Measurements from ENCODE around the gene DMC1. TPM values are rescaled to one million over a fixed set of nuclear protein-coding genes. Genes with fewer than 3 reads are reported as not detected.

DMC1 gene
- total and polyA plus RNA-seq, 9 of the 15 experiments (the other 6 are each of a cell fraction or from before 2014, with no cell fraction given): 5.5 to 55.5 (median 9.8) TPM

DNA sequence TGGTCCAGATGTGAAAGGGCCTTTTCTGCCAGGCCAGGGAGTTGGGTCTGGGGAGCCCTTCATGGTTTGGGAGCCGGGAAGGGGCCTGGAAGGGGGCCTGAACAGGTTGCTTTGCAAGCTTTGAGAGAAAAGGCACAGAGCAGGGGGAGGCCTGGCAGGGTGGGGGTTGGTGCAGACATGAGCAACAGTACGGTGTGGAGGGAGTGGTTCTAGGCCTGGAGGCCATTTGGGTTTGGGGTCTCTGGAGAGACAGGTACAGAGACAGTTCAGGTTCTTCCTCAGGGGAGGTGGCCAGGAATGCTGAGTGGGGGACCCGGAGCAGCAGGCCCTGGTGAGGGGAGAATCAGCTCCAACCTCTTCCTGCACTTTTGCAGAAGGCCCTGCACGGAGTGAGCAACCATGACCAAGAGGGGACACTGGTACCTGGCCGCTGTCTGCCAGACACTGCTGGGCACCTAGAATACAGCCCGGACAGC lies 100.6 kb downstream of the DMC1 start (continued):
- TF ChIP-seq CBFB (CRISPR knock-in tag; IDR thresholded peaks at IDR 0.05) (no peak), HIVEP1 (CRISPR knock-in tag; IDR thresholded peaks at IDR 0.05) (no peak), ZNF551 (CRISPR knock-in tag; IDR thresholded peaks at IDR 0.05) (no peak)
- TF ChIP-seq, protein P1, sequence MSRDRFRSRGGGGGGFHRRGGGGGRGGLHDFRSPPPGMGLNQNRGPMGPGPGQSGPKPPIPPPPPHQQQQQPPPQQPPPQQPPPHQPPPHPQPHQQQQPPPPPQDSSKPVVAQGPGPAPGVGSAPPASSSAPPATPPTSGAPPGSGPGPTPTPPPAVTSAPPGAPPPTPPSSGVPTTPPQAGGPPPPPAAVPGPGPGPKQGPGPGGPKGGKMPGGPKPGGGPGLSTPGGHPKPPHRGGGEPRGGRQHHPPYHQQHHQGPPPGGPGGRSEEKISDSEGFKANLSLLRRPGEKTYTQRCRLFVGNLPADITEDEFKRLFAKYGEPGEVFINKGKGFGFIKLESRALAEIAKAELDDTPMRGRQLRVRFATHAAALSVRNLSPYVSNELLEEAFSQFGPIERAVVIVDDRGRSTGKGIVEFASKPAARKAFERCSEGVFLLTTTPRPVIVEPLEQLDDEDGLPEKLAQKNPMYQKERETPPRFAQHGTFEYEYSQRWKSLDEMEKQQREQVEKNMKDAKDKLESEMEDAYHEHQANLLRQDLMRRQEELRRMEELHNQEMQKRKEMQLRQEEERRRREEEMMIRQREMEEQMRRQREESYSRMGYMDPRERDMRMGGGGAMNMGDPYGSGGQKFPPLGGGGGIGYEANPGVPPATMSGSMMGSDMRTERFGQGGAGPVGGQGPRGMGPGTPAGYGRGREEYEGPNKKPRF (IDR thresholded peaks at IDR 0.05; ENCODE audit: low read depth, low read length): no peak
- TF ChIP-seq, protein P2, sequence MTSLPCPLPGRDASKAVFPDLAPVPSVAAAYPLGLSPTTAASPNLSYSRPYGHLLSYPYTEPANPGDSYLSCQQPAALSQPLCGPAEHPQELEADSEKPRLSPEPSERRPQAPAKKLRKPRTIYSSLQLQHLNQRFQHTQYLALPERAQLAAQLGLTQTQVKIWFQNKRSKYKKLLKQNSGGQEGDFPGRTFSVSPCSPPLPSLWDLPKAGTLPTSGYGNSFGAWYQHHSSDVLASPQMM (CRISPR knock-in tag; IDR thresholded peaks at IDR 0.05): no peak

Other genes starting within 250 kb of the DMC1 start
Only the 7 nearest of the 10 such genes appear.
- 0.09 and 0.41 TPM in 2 replicates for gene KCNJ4, start 115.0 kb downstream of the DMC1 start, total RNA-seq (2014; rRNA removed)
- gene KCNJ4, start 115.0 kb downstream of the DMC1 start, total RNA-seq (2014; rRNA removed; fragmentation: Illumina TruSeq; extraction: Trizol): not detected in 2 replicates
- gene KCNJ4, start 115.0 kb downstream of the DMC1 start, total RNA-seq (2015; rRNA removed; fragmentation: Illumina TruSeq; extraction: Trizol): not detected in 2 replicates
- 0.13 and 0.55 TPM in 2 replicates for gene KCNJ4, start 115.0 kb downstream of the DMC1 start, total RNA-seq (2021)
- gene KCNJ4, start 115.0 kb downstream of the DMC1 start, polyA plus RNA-seq (2011; rRNA removed): 0.07 and 0.18 TPM in 2 replicates
- gene KCNJ4, start 115.0 kb downstream of the DMC1 start, polyA plus RNA-seq (2014; fragmentation: Illumina TruSeq; extraction: Trizol): 0.07 and 0.28 TPM in 2 replicates
- not detected for gene KCNJ4, start 115.0 kb downstream of the DMC1 start, polyA plus RNA-seq (2014; fragmentation: Nextera tagmentation; extraction: Ambion mirVana)
- gene KCNJ4, start 115.0 kb downstream of the DMC1 start, polyA plus RNA-seq (2014; rRNA removed): 0.20 and 0.27 TPM in 2 replicates
- gene KDELR3, start 102.1 kb downstream of the DMC1 start, total RNA-seq (2014; rRNA removed): 8.8 and 10.9 TPM in 2 replicates
- 9.6 and 10.8 TPM in 2 replicates for gene KDELR3, start 102.1 kb downstream of the DMC1 start, total RNA-seq (2014; rRNA removed; fragmentation: Illumina TruSeq; extraction: Trizol)
- 7.1 and 7.4 TPM in 2 replicates for gene KDELR3, start 102.1 kb downstream of the DMC1 start, total RNA-seq (2015; rRNA removed; fragmentation: Illumina TruSeq; extraction: Trizol)
- 10.6 and 12.2 TPM in 2 replicates for gene KDELR3, start 102.1 kb downstream of the DMC1 start, total RNA-seq (2021)
- gene KDELR3, start 102.1 kb downstream of the DMC1 start, polyA plus RNA-seq (2011; rRNA removed): 44.8 and 49.1 TPM in 2 replicates
- 18.7 and 23.6 TPM in 2 replicates for gene KDELR3, start 102.1 kb downstream of the DMC1 start, polyA plus RNA-seq (2014; fragmentation: Illumina TruSeq; extraction: Trizol)
- gene KDELR3, start 102.1 kb downstream of the DMC1 start, polyA plus RNA-seq (2014; fragmentation: Nextera tagmentation; extraction: Ambion mirVana): 1 to 10 TPM; 7.6 to 8.5 TPM
- gene KDELR3, start 102.1 kb downstream of the DMC1 start, polyA plus RNA-seq (2014; rRNA removed): 13.7 and 19.7 TPM in 2 replicates
- gene DDX17, start 63.9 kb downstream of the DMC1 start, total RNA-seq (2014; rRNA removed): 330 and 355 TPM in 2 replicates
- 165 and 171 TPM in 2 replicates for gene DDX17, start 63.9 kb downstream of the DMC1 start, total RNA-seq (2014; rRNA removed; fragmentation: Illumina TruSeq; extraction: Trizol)
- gene DDX17, start 63.9 kb downstream of the DMC1 start, total RNA-seq (2015; rRNA removed; fragmentation: Illumina TruSeq; extraction: Trizol): 182 and 189 TPM in 2 replicates
- gene DDX17, start 63.9 kb downstream of the DMC1 start, total RNA-seq (2021): 216 and 224 TPM in 2 replicates
- gene DDX17, start 63.9 kb downstream of the DMC1 start, polyA plus RNA-seq (2011; rRNA removed): 421 and 553 TPM in 2 replicates
- 160 and 185 TPM in 2 replicates for gene DDX17, start 63.9 kb downstream of the DMC1 start, polyA plus RNA-seq (2014; fragmentation: Illumina TruSeq; extraction: Trizol)
- 10 to 100 TPM; 17.6 to 66.9 TPM for gene DDX17, start 63.9 kb downstream of the DMC1 start, polyA plus RNA-seq (2014; fragmentation: Nextera tagmentation; extraction: Ambion mirVana)
- gene DDX17, start 63.9 kb downstream of the DMC1 start, polyA plus RNA-seq (2014; rRNA removed): 252 and 270 TPM in 2 replicates
- 0.54 and 0.73 TPM in 2 replicates for gene FAM227A, start 86.2 kb upstream of the DMC1 start, total RNA-seq (2014; rRNA removed)
- gene FAM227A, start 86.2 kb upstream of the DMC1 start, total RNA-seq (2014; rRNA removed; fragmentation: Illumina TruSeq; extraction: Trizol): 0.80 and 0.91 TPM in 2 replicates
- 0.57 and 0.83 TPM in 2 replicates for gene FAM227A, start 86.2 kb upstream of the DMC1 start, total RNA-seq (2015; rRNA removed; fragmentation: Illumina TruSeq; extraction: Trizol)
- gene FAM227A, start 86.2 kb upstream of the DMC1 start, total RNA-seq (2021): 1.2 and 1.4 TPM in 2 replicates
- gene FAM227A, start 86.2 kb upstream of the DMC1 start, polyA plus RNA-seq (2011; rRNA removed): 1.5 and 2.2 TPM in 2 replicates
- gene FAM227A, start 86.2 kb upstream of the DMC1 start, polyA plus RNA-seq (2014; fragmentation: Illumina TruSeq; extraction: Trizol): 0.55 and 0.64 TPM in 2 replicates
- gene FAM227A, start 86.2 kb upstream of the DMC1 start, polyA plus RNA-seq (2014; fragmentation: Nextera tagmentation; extraction: Ambion mirVana): under 1 TPM; 0.10 to 0.31 TPM
- 0.89 and 0.94 TPM in 2 replicates for gene FAM227A, start 86.2 kb upstream of the DMC1 start, polyA plus RNA-seq (2014; rRNA removed)
- gene CBY1, start 86.5 kb upstream of the DMC1 start, total RNA-seq (2014; rRNA removed): 7.8 and 8.8 TPM in 2 replicates
- gene CBY1, start 86.5 kb upstream of the DMC1 start, total RNA-seq (2014; rRNA removed; fragmentation: Illumina TruSeq; extraction: Trizol): 8.2 and 8.9 TPM in 2 replicates
- gene CBY1, start 86.5 kb upstream of the DMC1 start, total RNA-seq (2015; rRNA removed; fragmentation: Illumina TruSeq; extraction: Trizol): 5.4 and 5.7 TPM in 2 replicates
- gene CBY1, start 86.5 kb upstream of the DMC1 start, total RNA-seq (2021): 7.8 and 8.6 TPM in 2 replicates
- gene CBY1, start 86.5 kb upstream of the DMC1 start, polyA plus RNA-seq (2011; rRNA removed): 17.0 and 18.4 TPM in 2 replicates
- gene CBY1, start 86.5 kb upstream of the DMC1 start, polyA plus RNA-seq (2014; fragmentation: Illumina TruSeq; extraction: Trizol): 12.2 and 14.3 TPM in 2 replicates
- gene CBY1, start 86.5 kb upstream of the DMC1 start, polyA plus RNA-seq (2014; fragmentation: Nextera tagmentation; extraction: Ambion mirVana): 10 to 100 TPM; 15.4 to 19.7 TPM
- 10.8 and 15.5 TPM in 2 replicates for gene CBY1, start 86.5 kb upstream of the DMC1 start, polyA plus RNA-seq (2014; rRNA removed)
- 73.8 and 92.1 TPM in 2 replicates for gene TOMM22, start 111.8 kb upstream of the DMC1 start, total RNA-seq (2014; rRNA removed)
- 78.6 and 87.9 TPM in 2 replicates for gene TOMM22, start 111.8 kb upstream of the DMC1 start, total RNA-seq (2014; rRNA removed; fragmentation: Illumina TruSeq; extraction: Trizol)
- 76.2 and 82.8 TPM in 2 replicates for gene TOMM22, start 111.8 kb upstream of the DMC1 start, total RNA-seq (2015; rRNA removed; fragmentation: Illumina TruSeq; extraction: Trizol)
- 101 and 108 TPM in 2 replicates for gene TOMM22, start 111.8 kb upstream of the DMC1 start, total RNA-seq (2021)
- 46.9 and 49.6 TPM in 2 replicates for gene TOMM22, start 111.8 kb upstream of the DMC1 start, polyA plus RNA-seq (2011; rRNA removed)
- gene TOMM22, start 111.8 kb upstream of the DMC1 start, polyA plus RNA-seq (2014; fragmentation: Illumina TruSeq; extraction: Trizol): 97.6 and 101 TPM in 2 replicates
- gene TOMM22, start 111.8 kb upstream of the DMC1 start, polyA plus RNA-seq (2014; fragmentation: Nextera tagmentation; extraction: Ambion mirVana): 10 to 100 TPM; 25.8 to 36.3 TPM
- gene TOMM22, start 111.8 kb upstream of the DMC1 start, polyA plus RNA-seq (2014; rRNA removed): 58.3 and 59.8 TPM in 2 replicates
- gene JOSD1, start 130.8 kb upstream of the DMC1 start, total RNA-seq (2014; rRNA removed): 28.0 and 33.9 TPM in 2 replicates
- 30.0 and 30.4 TPM in 2 replicates for gene JOSD1, start 130.8 kb upstream of the DMC1 start, total RNA-seq (2014; rRNA removed; fragmentation: Illumina TruSeq; extraction: Trizol)
- 26.0 and 26.7 TPM in 2 replicates for gene JOSD1, start 130.8 kb upstream of the DMC1 start, total RNA-seq (2015; rRNA removed; fragmentation: Illumina TruSeq; extraction: Trizol)
- 36.7 and 39.1 TPM in 2 replicates for gene JOSD1, start 130.8 kb upstream of the DMC1 start, total RNA-seq (2021)
- gene JOSD1, start 130.8 kb upstream of the DMC1 start, polyA plus RNA-seq (2011; rRNA removed): 31.6 and 31.8 TPM in 2 replicates
- gene JOSD1, start 130.8 kb upstream of the DMC1 start, polyA plus RNA-seq (2014; fragmentation: Illumina TruSeq; extraction: Trizol): 33.0 and 34.1 TPM in 2 replicates
- 1 to 10 TPM; 8.9 to 9.5 TPM for gene JOSD1, start 130.8 kb upstream of the DMC1 start, polyA plus RNA-seq (2014; fragmentation: Nextera tagmentation; extraction: Ambion mirVana)
- 30.4 and 30.7 TPM in 2 replicates for gene JOSD1, start 130.8 kb upstream of the DMC1 start, polyA plus RNA-seq (2014; rRNA removed)

Data from K562 (cell line).